ENCODE data around the gene SULF2.

The SULF2 gene

DNA sequence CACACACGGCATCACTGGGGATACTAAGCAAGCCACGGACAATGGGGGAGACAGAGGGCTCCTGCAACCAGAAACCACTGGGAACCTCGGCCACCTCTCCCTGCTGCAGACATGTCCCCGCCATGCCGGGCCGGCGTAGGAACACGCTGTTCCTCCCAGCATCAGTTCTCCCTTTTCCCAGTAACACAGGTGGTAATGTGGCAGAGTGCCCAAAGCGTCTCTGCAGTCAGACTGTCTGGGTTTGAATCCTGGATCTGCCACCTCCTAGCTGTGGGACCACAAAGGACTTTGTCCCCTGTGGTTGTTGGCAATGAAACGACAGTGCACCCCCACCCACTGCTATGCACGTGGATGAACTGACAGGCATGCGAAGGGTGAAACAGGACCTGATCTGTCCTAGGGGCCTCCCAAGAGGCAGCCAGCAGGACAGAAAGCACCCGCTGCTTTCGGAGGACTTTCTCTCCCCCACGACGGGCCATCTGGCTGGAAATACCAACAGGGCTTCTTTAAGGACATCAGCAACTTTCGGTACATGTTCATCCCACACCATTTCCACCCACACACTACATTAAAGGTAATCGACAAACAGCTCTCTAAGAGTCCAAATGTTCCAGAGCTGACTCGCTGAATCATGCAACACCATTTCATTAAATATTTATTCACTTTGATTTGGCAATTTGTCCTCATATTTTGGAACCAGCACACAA, 74.1 kb downstream of the SULF2 start:
- DNase-seq (ENCODE audit: low read depth in 2 of 2): no peak

DNA sequence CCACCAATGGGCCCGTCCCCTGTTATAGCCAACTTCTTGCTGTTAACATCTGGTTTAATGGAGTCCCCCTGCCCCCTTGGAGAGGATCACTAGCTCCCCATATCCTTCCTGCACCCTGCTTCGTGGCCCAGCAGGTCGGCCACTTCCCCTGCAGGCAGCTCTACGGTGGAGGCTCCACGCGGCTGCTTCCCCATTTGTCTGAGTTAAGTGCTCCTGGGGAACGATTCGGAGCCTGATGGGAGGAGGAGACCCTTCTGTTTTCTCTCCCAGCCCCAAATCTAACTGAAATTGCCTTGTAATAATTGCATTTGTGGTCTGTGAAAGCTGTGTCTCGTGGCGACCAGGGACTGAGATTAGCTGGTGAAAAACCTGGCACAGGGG, 74.6 kb downstream of the SULF2 start:
- DNase-seq (ENCODE audit: low read depth in 2 of 2): no peak

DNA sequence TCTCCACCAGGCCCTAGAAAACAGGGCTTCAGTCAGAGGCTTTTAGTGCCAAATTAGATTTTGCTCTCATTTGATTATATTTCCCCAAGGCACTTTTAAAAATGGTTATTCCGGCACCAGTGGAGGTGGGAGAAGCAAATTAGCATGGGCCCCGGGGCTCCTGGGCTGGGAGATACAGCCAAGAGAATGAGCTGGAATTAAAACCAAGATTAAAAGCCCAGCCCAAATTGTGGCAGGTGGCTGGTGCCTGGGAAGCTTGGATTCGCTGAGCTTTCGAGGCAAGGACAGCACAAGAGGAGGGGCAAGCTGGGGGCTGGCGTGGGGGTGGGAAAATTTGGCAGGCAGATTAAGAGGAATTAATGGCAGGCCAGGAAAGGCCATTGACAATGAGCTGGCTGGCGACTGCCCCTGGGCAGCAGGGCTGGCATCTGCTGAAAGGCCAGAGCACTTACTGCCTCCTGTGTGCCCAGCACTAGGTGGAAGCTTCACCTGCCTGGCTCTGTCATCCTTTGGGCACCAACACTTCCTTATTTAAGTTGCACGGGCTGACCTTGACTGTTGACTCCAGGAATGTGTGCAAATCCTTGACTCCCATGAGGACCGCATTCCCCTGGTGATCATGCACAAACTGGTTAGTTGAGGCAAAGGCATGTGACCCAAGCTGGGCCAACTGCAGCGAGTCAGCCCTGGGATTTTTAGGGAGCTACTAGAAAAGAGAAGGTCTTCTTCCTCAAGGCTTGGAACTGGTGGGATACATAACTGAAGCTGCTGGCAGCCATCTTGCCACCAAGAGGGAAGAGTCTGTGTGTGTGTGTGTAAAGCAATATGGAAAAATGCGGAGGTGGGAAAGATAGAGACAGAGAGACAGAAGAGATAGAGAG, 76.1 kb downstream of the SULF2 start:
- no peak for DNase-seq (ENCODE audit: low read depth in 2 of 2)

DNA sequence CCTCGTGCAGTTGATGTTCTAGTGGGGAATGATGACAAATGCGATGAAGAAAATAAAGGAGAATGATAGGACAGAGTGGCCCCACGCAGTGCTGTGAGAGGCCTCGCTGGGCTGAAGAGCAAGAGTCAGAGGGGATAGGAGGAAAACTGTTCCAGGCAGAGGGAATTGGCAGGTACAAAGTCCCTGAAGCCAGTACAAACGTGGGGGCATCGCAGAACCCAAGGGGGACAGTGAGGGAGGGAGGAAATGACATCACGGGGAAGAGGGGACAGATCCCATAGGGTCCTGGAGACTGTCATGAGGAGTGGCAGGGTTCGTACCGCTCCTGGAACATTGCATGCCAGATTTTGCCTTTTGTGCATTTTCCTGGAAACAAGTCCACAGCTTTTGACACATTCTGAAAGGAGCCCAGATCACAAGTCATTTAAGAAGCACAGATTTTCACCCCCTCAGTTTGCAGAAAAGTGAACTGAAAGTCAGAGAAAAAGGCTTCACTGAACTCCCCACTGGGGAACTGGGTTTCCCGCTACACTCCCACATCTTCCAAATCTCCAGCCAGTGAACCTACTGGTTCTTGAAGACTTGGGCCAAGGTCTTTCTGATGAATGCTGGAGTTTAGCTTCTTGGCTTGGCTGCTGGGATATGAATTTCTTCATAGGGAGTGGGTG, 77.0 kb downstream of the SULF2 start:
- DNase-seq (ENCODE audit: low read depth in 2 of 2): no peak

DNA sequence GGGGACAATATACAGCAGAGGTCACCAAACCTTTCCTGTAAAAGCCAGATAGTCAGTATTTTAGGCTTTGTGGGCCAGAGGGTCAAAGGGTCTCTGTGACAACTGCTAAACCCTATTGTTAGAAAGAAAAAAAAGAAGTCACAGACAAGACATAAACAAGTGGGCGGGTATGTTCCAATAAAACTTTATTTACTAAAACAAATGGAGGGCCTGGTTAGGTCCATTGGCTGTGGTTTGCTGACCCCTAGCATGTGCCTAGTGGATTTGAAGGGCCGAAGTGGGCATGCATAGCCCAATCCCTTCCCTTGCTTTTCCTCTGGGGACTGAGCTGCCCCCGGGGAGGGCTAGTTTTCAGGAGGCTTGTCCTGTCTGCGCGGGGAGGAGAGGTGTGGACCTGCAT, 78.9 kb downstream of the SULF2 start:
- no peak for DNase-seq (ENCODE audit: low read depth in 2 of 2)

DNA sequence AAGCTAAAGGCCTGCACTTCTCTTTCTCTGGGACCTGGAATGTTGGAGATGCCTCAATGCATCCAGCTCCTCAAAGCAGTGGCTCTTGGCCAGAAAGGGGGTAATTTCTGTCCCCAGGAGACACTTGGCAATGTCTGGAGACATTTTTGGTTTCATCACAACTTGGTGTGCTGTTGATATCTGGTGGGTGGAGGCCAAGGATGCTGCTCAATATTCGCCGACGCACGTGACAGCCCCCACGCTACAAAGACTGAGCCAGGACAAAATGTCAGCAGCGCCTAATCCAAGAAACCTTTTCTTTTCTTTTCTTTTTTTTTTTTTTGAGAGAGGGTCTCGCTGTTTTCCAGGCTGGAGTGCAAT, 79.8 kb downstream of the SULF2 start:
- no peak for DNase-seq (ENCODE audit: low read depth in 2 of 2)

DNA sequence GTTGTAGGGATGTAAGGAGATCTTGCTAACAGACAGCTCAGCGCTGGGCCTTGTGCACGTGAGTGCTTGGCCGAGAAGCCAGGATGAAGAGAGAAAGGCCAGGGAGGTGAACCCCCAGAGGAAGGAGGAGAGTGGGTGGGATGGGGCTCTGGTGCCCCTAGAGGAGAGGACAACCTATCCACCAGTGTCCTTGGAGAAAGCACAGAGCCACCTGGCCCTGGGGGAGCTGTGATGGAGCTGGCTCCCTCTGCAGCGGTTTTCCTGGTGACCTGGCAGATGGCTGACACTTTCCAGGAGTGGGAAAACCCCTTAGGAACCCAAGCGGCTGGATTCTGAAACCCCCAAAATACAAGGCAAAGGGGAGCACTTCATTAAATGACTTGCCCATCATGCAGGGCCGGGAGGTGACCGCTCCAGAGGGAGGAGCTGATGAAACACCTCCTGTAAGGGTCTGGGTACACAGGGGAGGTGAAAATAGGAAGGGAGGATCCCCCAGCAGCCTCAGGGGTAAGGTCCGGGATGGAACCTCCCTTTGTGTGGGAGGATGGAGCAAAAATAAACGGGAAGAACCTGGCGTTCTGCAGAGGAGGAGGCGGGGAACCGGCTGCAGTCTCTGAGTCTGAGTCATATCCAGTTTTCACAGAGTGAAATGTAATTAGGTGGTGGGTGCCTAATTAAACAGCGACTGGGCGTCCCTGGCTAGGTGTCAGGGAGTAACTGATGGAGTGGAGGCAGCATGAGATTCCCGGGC, 80.4 kb downstream of the SULF2 start:
- no peak for DNase-seq (ENCODE audit: low read depth in 2 of 2)

DNA sequence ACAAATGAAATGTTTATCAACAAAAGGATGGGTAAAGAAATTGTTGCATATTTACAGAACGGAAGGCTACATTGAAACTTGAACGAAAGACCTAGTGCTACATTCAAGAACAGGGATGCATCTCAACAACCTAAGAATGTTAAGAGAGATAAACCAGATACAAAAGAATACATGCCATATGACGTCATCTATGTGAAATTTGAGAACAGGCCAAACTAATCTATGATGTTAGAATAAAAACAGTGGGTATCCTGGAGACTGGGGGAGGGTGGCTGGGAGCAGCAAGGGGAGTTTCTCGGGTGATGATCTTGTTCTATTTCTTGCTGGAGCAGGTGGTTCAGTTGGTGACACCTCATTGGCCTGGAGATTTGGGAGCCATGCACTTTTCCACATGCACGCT, 81.5 kb downstream of the SULF2 start:
- no peak for DNase-seq (ENCODE audit: low read depth in 2 of 2)

DNA sequence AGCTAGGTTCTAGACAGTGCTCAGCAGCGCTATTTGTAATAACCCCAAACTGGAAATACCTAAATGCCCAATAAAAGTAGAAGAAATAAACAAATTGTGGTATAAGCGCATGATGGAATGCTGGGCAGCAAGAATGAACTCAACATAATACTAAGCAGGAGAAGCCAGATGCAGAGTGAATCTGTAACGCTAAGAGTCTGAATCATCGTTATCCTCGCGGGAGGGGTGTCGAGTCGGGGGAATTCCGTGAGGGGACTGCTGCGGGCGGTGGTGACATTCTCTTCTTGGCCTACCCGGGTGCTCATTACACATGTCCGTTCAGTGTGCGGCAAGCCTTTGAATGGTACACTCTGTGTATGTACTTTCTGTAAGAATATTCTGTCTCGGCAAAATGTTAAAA, 83.7 kb downstream of the SULF2 start:
- no peak for DNase-seq (ENCODE audit: low read depth in 2 of 2)

DNA sequence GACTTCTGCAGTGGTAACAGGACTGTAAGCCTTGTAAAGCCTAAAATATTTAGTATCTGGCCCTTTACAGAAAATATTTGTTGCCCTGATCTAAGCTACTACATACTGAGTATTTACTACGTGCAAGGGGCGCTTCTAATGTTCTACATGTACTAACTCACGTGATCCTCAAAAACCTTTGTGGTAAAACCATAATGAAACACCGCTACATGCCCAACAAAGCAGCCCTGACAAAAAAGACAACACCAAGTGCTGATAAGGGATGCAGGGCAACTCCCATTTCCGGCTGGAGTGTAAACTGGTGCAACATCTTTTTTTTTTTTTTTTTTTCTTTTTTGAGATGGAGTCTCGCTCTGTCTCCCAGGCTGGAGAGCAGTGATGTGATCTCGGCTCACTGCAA, 85.0 kb downstream of the SULF2 start:
- DNase-seq (ENCODE audit: low read depth in 2 of 2): no peak

DNA sequence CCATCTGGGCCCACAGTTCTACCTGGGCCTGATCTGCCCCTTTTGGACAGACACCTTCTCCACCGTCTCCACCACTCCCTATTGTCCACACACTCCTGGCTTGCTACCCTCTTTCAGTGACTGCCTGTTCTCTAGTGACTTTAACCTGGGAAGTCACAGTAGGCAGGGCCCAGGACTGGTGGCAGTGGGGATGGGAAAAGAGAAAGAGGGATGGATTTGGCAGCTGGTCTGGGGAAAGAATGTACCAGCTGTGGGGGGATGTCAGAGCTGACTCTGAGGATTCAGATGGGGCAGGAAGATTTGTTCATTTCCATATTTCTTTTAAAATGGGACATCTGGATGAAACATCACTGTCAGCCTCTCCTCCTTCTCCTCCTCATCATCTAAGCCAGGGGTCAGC, 85.5 kb downstream of the SULF2 start:
- DNase-seq (ENCODE audit: low read depth in 2 of 2): no peak

DNA sequence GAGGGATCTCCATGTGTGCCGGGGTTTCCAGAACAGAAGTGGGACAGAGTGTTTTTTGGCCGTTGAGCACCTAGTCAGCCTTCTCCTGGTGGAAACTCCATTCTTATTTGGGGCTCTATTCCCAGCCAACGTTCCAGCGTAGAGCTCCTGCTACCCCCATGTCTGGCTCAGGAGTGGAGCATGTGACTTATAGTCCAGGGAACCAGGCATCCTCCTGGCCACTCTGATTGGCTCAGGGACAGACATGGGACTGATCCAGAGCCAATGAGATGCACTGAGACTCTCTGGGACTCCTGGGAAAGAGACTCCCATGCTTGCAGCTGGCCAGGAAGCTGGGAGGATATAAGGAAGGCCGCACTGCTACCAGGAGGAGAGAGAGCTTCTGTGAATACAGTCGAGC, 87.1 kb downstream of the SULF2 start:
- DNase-seq (ENCODE audit: low read depth in 2 of 2): no peak

DNA sequence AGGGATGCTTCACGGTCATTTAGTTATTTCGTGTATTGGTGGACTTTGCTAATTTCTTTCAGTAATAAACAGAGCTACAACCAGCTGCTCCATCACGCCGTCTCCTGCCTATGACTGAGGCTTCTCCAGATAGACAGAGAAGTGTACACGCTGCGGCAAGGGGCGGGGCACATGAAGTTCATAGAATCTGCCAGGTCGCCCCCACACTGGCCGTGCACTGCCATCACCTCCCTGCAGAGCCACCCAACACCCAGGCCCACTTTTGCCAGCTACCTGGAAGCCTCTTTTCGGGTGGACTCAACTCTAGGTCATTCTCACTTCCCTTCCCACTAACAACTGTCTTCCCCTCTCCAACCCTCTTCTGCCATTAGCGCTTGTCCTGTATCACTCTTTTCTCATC, 88.4 kb downstream of the SULF2 start:
- no peak for DNase-seq (ENCODE audit: low read depth in 2 of 2)

DNA sequence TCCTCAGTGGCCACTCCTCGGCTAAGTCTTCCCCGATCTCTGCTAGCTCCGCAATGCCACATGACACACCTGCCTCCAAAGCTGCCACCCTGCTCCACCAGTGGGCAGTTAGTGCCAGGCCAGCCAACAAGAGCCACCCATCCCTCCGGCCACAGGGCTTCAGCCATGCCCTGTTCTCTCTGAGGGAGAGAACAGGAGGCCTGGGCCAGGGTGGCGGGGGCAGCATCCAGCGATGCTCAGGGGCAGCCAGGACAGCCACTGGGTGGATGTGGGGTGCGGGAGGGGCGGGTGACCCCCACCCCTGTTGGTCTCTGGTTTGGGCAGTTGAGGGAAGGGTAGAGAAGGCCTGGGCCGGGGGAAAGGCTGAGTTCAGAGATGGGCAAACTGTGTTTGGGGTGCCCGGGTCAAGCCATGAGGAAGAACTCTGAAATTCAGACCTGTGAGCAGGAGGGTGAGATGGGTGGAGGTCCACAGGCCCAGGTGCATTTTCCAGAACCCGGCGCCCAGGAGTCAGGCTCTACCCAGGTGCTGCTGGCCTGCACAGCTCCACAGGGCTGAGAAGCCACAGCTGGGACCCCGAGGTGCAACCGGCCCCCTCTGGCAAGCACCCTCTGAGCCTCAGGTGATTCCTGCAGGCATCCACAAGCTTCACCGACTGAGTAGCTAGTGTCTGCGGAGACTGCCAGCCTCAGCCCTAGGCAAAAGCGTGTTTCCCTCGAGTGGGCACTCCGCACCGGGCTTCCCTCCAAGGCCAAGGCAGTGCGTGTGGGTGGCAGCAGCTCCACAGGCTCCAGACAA, 91.1 kb downstream of the SULF2 start:
- DNase-seq (ENCODE audit: low read depth in 2 of 2): no peak

DNA sequence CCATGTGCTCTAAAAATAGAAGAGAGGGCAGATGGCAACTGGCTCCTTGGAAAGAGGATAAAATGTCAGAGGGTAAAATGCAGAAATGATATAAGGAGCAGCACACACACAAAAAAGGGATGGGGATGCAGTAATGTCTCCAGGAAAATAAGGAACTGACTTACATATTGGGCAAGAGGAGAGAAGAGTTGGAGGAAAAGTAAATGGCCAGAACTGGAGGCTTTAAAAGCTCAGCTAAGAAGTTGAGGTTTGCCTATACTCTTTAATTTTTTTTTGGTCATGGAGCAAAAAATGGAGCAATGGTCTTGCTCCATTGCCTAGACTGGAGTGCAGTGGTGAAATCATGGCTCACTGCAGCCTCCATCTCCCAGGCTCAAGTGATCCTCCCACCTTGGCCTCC, 93.7 kb downstream of the SULF2 start:
- no peak for DNase-seq (ENCODE audit: low read depth in 2 of 2)

DNA sequence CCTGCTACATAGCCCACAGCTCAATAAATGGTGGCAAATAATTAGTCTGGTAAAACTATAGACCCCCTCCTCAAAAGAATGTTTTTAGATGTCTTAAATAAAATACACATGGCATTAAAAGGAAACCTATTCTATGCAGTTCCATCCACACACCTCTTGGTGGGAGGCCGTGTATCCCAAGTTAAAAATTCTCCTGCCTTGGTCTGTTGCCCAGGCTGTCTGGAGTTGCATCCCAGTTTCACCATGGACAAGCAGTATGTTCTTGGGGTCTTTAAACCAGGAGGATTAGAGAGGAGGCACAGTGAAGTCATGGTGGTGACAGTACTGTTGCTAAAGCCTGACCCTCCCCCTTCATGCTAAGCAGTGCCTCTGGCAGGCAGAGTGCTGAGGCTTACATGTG, 95.5 kb downstream of the SULF2 start:
- DNase-seq (ENCODE audit: low read depth in 2 of 2): no peak

DNA sequence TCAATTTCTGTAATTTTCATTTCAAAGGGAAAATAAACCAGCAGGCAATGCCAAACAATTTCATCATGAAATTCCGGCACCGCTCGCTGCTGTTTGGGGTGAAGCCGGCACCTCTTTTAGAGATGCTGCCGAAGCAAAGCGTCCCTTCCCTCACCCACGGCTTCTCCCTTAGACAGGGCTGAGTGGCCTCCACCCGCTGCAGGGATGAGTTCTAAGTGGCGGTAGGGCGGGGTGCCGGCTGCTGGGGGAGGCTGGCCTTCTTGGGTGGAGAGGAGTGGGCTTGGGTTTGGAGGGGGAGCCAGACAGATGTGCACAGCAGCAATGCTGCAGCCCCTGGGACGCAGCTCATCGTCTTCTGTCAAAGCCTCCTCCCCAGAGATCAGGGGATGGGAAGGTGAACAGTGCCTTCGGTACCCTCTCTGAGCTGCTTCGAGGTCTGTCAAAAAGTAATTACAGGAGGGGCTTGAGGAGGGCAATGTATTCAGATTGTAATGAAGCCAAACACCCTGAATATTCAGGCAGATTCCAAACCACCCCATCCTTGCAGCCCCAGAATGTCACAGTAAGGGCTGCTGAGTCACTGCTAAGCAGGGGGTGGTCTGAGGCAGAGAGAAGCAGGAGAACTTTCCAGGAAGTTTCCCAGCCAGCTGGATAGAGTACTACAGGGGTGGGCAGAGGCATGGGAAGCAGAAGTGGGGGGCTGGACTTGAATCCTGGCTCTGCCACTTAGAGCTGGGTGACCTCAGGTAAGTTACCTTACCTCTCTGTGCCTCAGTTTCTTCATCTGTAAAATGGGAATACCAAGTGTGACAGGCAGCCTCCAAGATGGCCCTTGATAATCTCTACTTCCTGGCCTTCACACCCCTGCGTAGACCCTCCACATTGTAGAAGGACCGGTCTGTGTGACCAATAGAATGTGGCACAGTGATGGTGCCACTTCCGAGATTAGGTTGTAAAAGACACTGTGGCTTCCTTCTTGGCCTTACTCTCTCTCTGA, 96.6 kb downstream of the SULF2 start:
- no peak for DNase-seq (ENCODE audit: low read depth in 2 of 2)

DNA sequence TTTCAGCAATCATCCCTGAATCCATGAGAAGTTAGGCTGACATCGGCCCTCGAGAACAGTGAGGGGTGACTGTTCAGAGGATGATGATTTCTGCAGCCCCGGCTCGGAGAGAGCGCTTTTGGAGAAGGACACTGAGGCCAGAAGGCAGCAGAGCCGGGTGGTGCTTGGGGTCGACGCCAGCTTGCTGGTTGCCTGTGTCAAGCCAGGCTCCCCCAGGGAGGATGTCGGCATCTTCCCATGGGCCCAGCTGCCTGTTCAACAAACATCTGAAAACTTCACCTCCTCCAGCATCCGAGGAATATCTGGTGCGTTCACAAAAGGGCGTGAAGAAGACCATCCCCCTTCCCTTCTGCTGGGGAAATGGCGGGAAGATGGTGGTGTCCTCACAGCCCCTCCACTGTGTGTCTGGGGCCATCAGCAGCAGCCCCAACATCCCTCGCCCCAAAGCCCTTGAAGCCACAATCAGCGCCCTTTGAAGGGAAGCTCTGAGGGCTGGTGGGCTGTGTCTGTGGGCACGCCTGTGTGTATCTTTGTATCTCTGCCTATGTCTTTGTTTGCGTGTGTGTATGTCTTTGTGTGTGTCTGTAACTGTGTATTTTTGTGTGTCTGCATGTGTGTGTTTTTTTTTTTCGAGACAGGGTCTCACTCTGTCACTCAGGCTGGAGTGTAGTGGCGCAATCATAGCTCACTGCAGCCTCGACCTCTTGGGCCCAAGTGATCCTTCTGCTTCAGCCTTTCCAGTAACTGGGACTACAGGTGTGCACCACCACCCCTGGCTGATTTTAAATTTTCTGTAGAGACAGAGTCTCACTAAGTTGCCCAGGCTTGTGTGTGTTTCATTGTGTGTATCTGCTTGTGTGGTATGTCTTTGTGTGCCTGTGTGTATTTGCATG, 97.9 kb downstream of the SULF2 start:
- no peak for DNase-seq (ENCODE audit: low read depth in 2 of 2)

DNA sequence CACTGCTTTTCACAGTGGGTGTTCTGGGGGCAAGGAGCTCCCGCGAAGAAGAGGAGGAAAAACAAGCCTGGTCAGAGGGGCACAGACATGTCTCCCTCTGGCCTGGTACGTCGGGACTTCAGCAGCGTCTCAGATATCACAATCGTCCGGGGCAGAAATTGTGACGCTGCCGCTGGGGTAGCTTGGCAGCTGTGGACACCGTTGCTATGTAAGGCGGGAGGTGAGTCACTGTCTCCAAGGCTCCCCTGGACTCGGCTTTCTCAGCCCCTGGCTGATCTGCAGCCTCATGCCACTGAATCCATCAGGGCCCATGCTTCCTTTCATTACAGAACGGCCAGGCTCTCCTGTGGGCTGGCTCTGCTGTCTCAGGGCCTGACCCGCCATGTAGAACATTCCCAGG, 98.7 kb downstream of the SULF2 start:
- DNase-seq (ENCODE audit: low read depth in 2 of 2): no peak
